Prostate gland (tissue), 2 donors: ENCODE data around the gene ZNF575.

Experiments
- CTCF ChIP-seq, 4 experiments: fragments of 200-600 bp in 2 of 4; fragments of 450-650 bp in 2 of 4; sonication (generic) in 2 of 4; IDR thresholded peaks; 1 replicate in 3 of 4; 2 replicates in 1 of 4; pipeline ENCODE4 v1.5.1; 2016 to 2019; ENCODE audit warnings: antibody characterized with exemption in 4 of 4, mild to moderate bottlenecking in 2 of 4, moderate library complexity in 2 of 4
- POLR2A ChIP-seq: fragments of 450-650 bp; IDR thresholded peaks from one replicate; pipeline ENCODE4 v1.6.1; 2016; ENCODE audit warnings: antibody characterized with exemption, mild to moderate bottlenecking
- POLR2AphosphoS5 ChIP-seq: sonication (generic); formaldehyde crosslinking; IDR thresholded peaks from one replicate; pipeline ENCODE4 v1.6.1; 2017; ENCODE audit warnings: antibody characterized with exemption

- TF ChIP-seq CTCF (IDR thresholded peaks at IDR 0.05) (no peak), POLR2AphosphoS5 (no peak), POLR2A (no peak)
Observed at GRCh38 chr19:43483281-43483680, 49.7 kb upstream of the ZNF575 start.
